H9 (cell line): ENCODE data around the gene C3orf49. TPM values are rescaled to one million over a fixed set of nuclear protein-coding genes. Genes with fewer than 3 reads are reported as not detected.

Experiments used
- DNase-seq: peaks from one replicate; pipeline ENCODE4 v3.0.0-alpha.2; 2017
- H2AFZ ChIP-seq: one replicate; pipeline ENCODE4 v1.6.1; 2013; ENCODE audit warnings: mild to moderate bottlenecking, low read length, control low read depth, moderate library complexity
- H2AK5ac ChIP-seq: 2 replicates; pipeline ENCODE4 v1.6.1; 2013; ENCODE audit warnings: low read length, control low read depth, mixed read lengths; ENCODE audit not compliant: insufficient read length
- H2BK120ac ChIP-seq: one replicate; pipeline ENCODE4 v1.6.1; 2013; ENCODE audit warnings: low read depth, mild to moderate bottlenecking, low read length, control low read depth, inconsistent platforms; ENCODE audit not compliant: poor library complexity, severe bottlenecking
- H2BK12ac ChIP-seq: 2 replicates; pipeline ENCODE4 v1.6.1; 2013; ENCODE audit warnings: low read length, control low read depth, mixed read lengths, low read depth; ENCODE audit not compliant: insufficient read length
- H2BK15ac ChIP-seq: 2 replicates; pipeline ENCODE4 v1.6.1; 2013; ENCODE audit warnings: low read depth, low read length, control low read depth
- H2BK20ac ChIP-seq: one replicate; pipeline ENCODE4 v1.6.1; 2013; ENCODE audit warnings: low read depth, mild to moderate bottlenecking, low read length, control low read depth, inconsistent platforms; ENCODE audit not compliant: poor library complexity, severe bottlenecking
- H2BK5ac ChIP-seq: 2 replicates; pipeline ENCODE4 v1.6.1; 2013; ENCODE audit warnings: low read length, control low read depth, mixed read lengths; ENCODE audit not compliant: insufficient read length
- H3K14ac ChIP-seq: 2 replicates; pipeline ENCODE4 v1.6.1; 2013; ENCODE audit warnings: low read length, control low read depth; ENCODE audit not compliant: insufficient read depth
- H3K18ac ChIP-seq: 2 replicates; pipeline ENCODE4 v1.6.1; 2013; ENCODE audit warnings: low read depth, mild to moderate bottlenecking, mixed read lengths, low read length, control low read depth; ENCODE audit not compliant: insufficient read length
- H3K23ac ChIP-seq: 2 replicates; pipeline ENCODE4 v1.6.1; 2013; ENCODE audit warnings: low read length, control low read depth, mixed read lengths, low read depth; ENCODE audit not compliant: insufficient read length
- H3K23me2 ChIP-seq: 2 replicates; pipeline ENCODE4 v1.6.1; 2013; ENCODE audit warnings: low read depth, mild to moderate bottlenecking, mixed read lengths, low read length, control low read depth; ENCODE audit not compliant: insufficient read length, poor library complexity, severe bottlenecking
- H3K27ac ChIP-seq: 2 replicates; pipeline ENCODE4 v1.5.1; 2013; ENCODE audit warnings: low read length, control low read depth, mixed read lengths, low read depth; ENCODE audit not compliant: insufficient read length
- H3K27me3 ChIP-seq: 2 replicates; pipeline ENCODE4 v1.6.1; 2013; ENCODE audit warnings: low read length, control low read depth, inconsistent platforms; ENCODE audit not compliant: insufficient read depth
- H3K4ac ChIP-seq: 2 replicates; pipeline ENCODE4 v1.6.1; 2013; ENCODE audit warnings: low read depth, mild to moderate bottlenecking, control low read depth, inconsistent platforms, low read length, moderate library complexity
- H3K4me1 ChIP-seq: 2 replicates; pipeline ENCODE4 v1.6.1; 2013; ENCODE audit warnings: low read length, control low read depth, inconsistent platforms; ENCODE audit not compliant: insufficient read depth
- H3K4me2 ChIP-seq: 2 replicates; pipeline ENCODE4 v1.6.1; 2013; ENCODE audit warnings: low read length, control low read depth, mixed read lengths; ENCODE audit not compliant: insufficient read length, insufficient read depth
- H3K56ac ChIP-seq: 2 replicates; pipeline ENCODE4 v1.6.1; 2013; ENCODE audit warnings: low read depth, mild to moderate bottlenecking, mixed read lengths, low read length, control low read depth; ENCODE audit not compliant: insufficient read length
- H3K79me1 ChIP-seq: 2 replicates; pipeline ENCODE4 v1.6.1; 2013; ENCODE audit warnings: low read depth, mild to moderate bottlenecking, moderate library complexity, low read length, control low read depth, inconsistent platforms; ENCODE audit not compliant: insufficient read depth, poor library complexity, severe bottlenecking
- H3K79me2 ChIP-seq: 2 replicates; pipeline ENCODE4 v1.6.1; 2013; ENCODE audit warnings: low read length, control low read depth, inconsistent platforms; ENCODE audit not compliant: insufficient read depth
- H3K9ac ChIP-seq: 2 replicates; pipeline ENCODE4 v1.6.1; 2013; ENCODE audit warnings: low read length, control low read depth, mixed read lengths; ENCODE audit not compliant: insufficient read length; ENCODE audit errors: extremely low read depth
- H3K9me3 ChIP-seq: one replicate; pipeline ENCODE4 v1.6.1; 2013; ENCODE audit warnings: low read depth, low read length, inconsistent platforms; ENCODE audit not compliant: control insufficient read depth
- H3T11ph ChIP-seq: one replicate; pipeline ENCODE4 v1.6.1; 2013; ENCODE audit warnings: mild to moderate bottlenecking, low read length, control low read depth, inconsistent platforms
- H4K20me1 ChIP-seq: one replicate; pipeline ENCODE4 v1.6.1; 2013; ENCODE audit not compliant: control insufficient read depth, insufficient read length, insufficient read depth
- H4K5ac ChIP-seq: 2 replicates; pipeline ENCODE4 v1.6.1; 2013; ENCODE audit warnings: low read depth, mild to moderate bottlenecking, mixed read lengths, low read length, control low read depth; ENCODE audit not compliant: insufficient read length
- H4K8ac ChIP-seq: replicated peaks from 2 replicates; pipeline ENCODE4 v1.6.1; 2013; ENCODE audit warnings: low read length, control low read depth, mixed read lengths, low read depth; ENCODE audit not compliant: insufficient read length
- H4K91ac ChIP-seq: 2 replicates; pipeline ENCODE4 v1.6.1; 2013; ENCODE audit warnings: low read depth, mild to moderate bottlenecking, moderate library complexity, mixed read lengths, low read length, control low read depth; ENCODE audit not compliant: insufficient read length
- H3K27ac Mint-ChIP-seq, 3 experiments: 2 replicates in 2 of 3; 3 replicates in 1 of 3; pipeline ENCODE4 v1.8.0; 2020 to 2021; ENCODE audit warnings: mixed read lengths in 3 of 3, mild to moderate bottlenecking in 1 of 3, moderate library complexity in 1 of 3
- H3K27me3 Mint-ChIP-seq: 2 replicates; pipeline ENCODE4 v1.8.0; 2021; ENCODE audit warnings: low read depth, mild to moderate bottlenecking, moderate library complexity, mixed read lengths
- H3K36me3 Mint-ChIP-seq, 3 experiments: 2 replicates in 2 of 3; 3 replicates in 1 of 3; pipeline ENCODE4 v1.8.0; 2020 to 2021; ENCODE audit warnings: low read depth in 3 of 3, mixed read lengths in 3 of 3; ENCODE audit not compliant: insufficient read depth in 1 of 3
- H3K4me1 Mint-ChIP-seq, 2 experiments: 2 replicates each; pipeline ENCODE4 v1.8.0; 2020; ENCODE audit warnings: mixed read lengths in 2 of 2
- H3K4me3 Mint-ChIP-seq, 2 experiments: 2 replicates in 1 of 2; 3 replicates in 1 of 2; pipeline ENCODE4 v1.8.0; 2020 to 2021; ENCODE audit warnings: mild to moderate bottlenecking in 2 of 2, mixed read lengths in 2 of 2, moderate library complexity in 1 of 2
- H3K9me3 Mint-ChIP-seq, 2 experiments: 2 replicates in 1 of 2; 3 replicates in 1 of 2; pipeline ENCODE4 v1.8.0; 2020; ENCODE audit warnings: mild to moderate bottlenecking in 2 of 2, mixed read lengths in 2 of 2, moderate library complexity in 1 of 2
- WGBS: extraction: QIAGEN DNeasy Blood & Tissue Kit; methylation state at CpG from one replicate; pipeline ENCODE4 v1.1.7; 2013; ENCODE audit warnings: missing lambda C conversion rate, low lambda C conversion rate, mixed read lengths; ENCODE audit not compliant: insufficient read length; ENCODE audit errors: extremely low coverage; 5-methylcytosine and 5-hydroxymethylcytosine counted together
- total RNA-seq: library from RNA; stranded (reverse); gene quantifications from 2 replicates; pipeline ENCODE4 v1.2.1, GENCODE V29; 2021
- TF ChIP-seq, protein P1 (sequence below): fragments of 200-600 bp; sonication (generic); conservative IDR thresholded peaks from 3 replicates; pipeline ENCODE4 v1.8.0; 2021; ENCODE audit warnings: antibody characterized with exemption, mild to moderate bottlenecking

C3orf49 gene
- total RNA-seq, 1 experiment from 2014 or later = not detected

GRCh38 chr3:63798544-63798943, 20.6 kb upstream of the C3orf49 start:
- no peak overlapping the region for H2BK20ac ChIP-seq
- H2AK5ac ChIP-seq = no peak overlapping the region
- H3K79me1 ChIP-seq = no peaks in the 10 kb centered on the region
- no peak overlapping the region for H3K56ac ChIP-seq
- Mint-ChIP-seq H3K27ac (no peak overlapping the region), H3K4me3 (no peak overlapping the region), H3K9me3 (no peaks in the 10 kb centered on the region), H3K36me3 (no peaks in the 10 kb centered on the region), H3K4me1 (no peaks in the 10 kb centered on the region), H3K27me3 (peaks cover 10% of the 10 kb centered on the region)
- H2BK15ac ChIP-seq = no peak overlapping the region
- H3K4ac ChIP-seq = no peak overlapping the region
- no peaks in the 10 kb centered on the region for H3K9me3 ChIP-seq
- no peak overlapping the region for H4K5ac ChIP-seq
- no CpG with 5 or more reads among the region's 2 CpGs for WGBS
- no peak for DNase-seq
- no peak overlapping the region for H4K91ac ChIP-seq
- no peak overlapping the region for H3K27ac ChIP-seq
- H2BK120ac ChIP-seq = no peak overlapping the region
- no peaks in the 10 kb centered on the region; the same call in 1 of the 2 replicates for H3K4me1 ChIP-seq
- no peak overlapping the region for H3T11ph ChIP-seq
- no peak overlapping the region for H2AFZ ChIP-seq
- no peak overlapping the region for H2BK12ac ChIP-seq
- H3K23ac ChIP-seq = no peak overlapping the region
- H4K20me1 ChIP-seq = no peaks in the 10 kb centered on the region
- TF ChIP-seq, protein P1, sequence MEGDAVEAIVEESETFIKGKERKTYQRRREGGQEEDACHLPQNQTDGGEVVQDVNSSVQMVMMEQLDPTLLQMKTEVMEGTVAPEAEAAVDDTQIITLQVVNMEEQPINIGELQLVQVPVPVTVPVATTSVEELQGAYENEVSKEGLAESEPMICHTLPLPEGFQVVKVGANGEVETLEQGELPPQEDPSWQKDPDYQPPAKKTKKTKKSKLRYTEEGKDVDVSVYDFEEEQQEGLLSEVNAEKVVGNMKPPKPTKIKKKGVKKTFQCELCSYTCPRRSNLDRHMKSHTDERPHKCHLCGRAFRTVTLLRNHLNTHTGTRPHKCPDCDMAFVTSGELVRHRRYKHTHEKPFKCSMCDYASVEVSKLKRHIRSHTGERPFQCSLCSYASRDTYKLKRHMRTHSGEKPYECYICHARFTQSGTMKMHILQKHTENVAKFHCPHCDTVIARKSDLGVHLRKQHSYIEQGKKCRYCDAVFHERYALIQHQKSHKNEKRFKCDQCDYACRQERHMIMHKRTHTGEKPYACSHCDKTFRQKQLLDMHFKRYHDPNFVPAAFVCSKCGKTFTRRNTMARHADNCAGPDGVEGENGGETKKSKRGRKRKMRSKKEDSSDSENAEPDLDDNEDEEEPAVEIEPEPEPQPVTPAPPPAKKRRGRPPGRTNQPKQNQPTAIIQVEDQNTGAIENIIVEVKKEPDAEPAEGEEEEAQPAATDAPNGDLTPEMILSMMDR = no peak
- H3K9ac ChIP-seq = no peak overlapping the region
- no peak overlapping the region for H3K14ac ChIP-seq
- no peaks in the 10 kb centered on the region for H3K23me2 ChIP-seq
- H3K4me2 ChIP-seq = no peak overlapping the region
- no peak overlapping the region for H4K8ac ChIP-seq
- no peaks in the 10 kb centered on the region for H3K79me2 ChIP-seq
- H3K18ac ChIP-seq = no peak overlapping the region
- no peak overlapping the region for H2BK5ac ChIP-seq
- no peaks in the 10 kb centered on the region for H3K27me3 ChIP-seq
